H1 (cell line): Measurements from ENCODE around the gene DACT1. TPM values are rescaled to one million over a fixed set of nuclear protein-coding genes. Genes with fewer than 3 reads are reported as not detected.

Source experiments
- CTCF ChIA-PET: fragments of 300-600 bp; sonication (Branson Sonifier 250); formaldehyde crosslinking; loops from one replicate; lab custom pipeline; 2021; ENCODE audit not compliant: partially characterized antibody; lab: Charles Lee
- POLR2A ChIA-PET: fragments of 300-600 bp; sonication (Branson Sonifier 250); formaldehyde crosslinking; loops from one replicate; lab custom pipeline; 2021; ENCODE audit warnings: inconsistent platforms; ENCODE audit not compliant: partially characterized antibody; lab: Charles Lee
- DNase-seq, 2 experiments: peaks; one replicate each; pipeline versions ENCODE4 v3.0.0 to v3.0.0-alpha.2; 2010 to 2022; ENCODE audit warnings: low spot score in 2 of 2, low read depth in 1 of 2, mixed read lengths in 1 of 2
- FAIRE-seq: peaks from 2 replicates; lab custom pipeline; 2011; peaks lifted over from hg19 to GRCh38; lab: Jason Lieb, UNC
- H2AFZ ChIP-seq: 2 replicates; pipeline ENCODE4 v1.8.1; 2012; ENCODE audit warnings: low read length, inconsistent platforms
- H2AK5ac ChIP-seq: 2 replicates; pipeline ENCODE4 v1.6.1; 2013; ENCODE audit warnings: low read depth, low read length
- H2BK120ac ChIP-seq: replicated peaks from 2 replicates; pipeline ENCODE3; 2013; ENCODE audit warnings: low read depth, low read length, inconsistent platforms
- H2BK12ac ChIP-seq: 2 replicates; pipeline ENCODE4 v1.6.1; 2013; ENCODE audit warnings: low read depth, low read length
- H2BK15ac ChIP-seq: 2 replicates; pipeline ENCODE4 v1.6.1; 2013; ENCODE audit warnings: low read length
- H2BK20ac ChIP-seq: 2 replicates; pipeline ENCODE4 v1.6.1; 2013; ENCODE audit warnings: low read length
- H2BK5ac ChIP-seq: 2 replicates; pipeline ENCODE4 v1.6.1; 2013; ENCODE audit warnings: low read depth, low read length
- H3K14ac ChIP-seq: 2 replicates; pipeline ENCODE4 v1.6.1; 2013; ENCODE audit warnings: inconsistent platforms; ENCODE audit not compliant: insufficient read length
- H3K18ac ChIP-seq: 2 replicates; pipeline ENCODE4 v1.6.1; 2013; ENCODE audit warnings: low read length; ENCODE audit errors: extremely low read depth
- H3K23ac ChIP-seq: 2 replicates; pipeline ENCODE4 v1.6.1; 2013; ENCODE audit warnings: inconsistent platforms; ENCODE audit not compliant: insufficient read length
- H3K23me2 ChIP-seq: 2 replicates; pipeline ENCODE4 v1.6.1; 2013; ENCODE audit warnings: low read depth, low read length
- H3K27ac ChIP-seq: 2 replicates; pipeline ENCODE4 v1.6.1; 2011; ENCODE audit warnings: low read depth, low read length, inconsistent platforms
- H3K27me3 ChIP-seq, 4 experiments: replicated peaks in 1 of 4; 1 replicate in 1 of 4; 2 replicates in 3 of 4; pipeline versions ENCODE4 v1.6.1 to v1.8.1; 2011 to 2013; ENCODE audit warnings: low read length in 3 of 4, mild to moderate bottlenecking in 3 of 4, inconsistent platforms in 2 of 4, mixed read lengths in 2 of 4, moderate library complexity in 1 of 4; ENCODE audit not compliant: control insufficient read depth in 3 of 4, insufficient read depth in 3 of 4; ENCODE audit errors: extremely low read depth in 1 of 4
- H3K36me3 ChIP-seq, 4 experiments: 2 replicates each; pipeline versions ENCODE4 v1.6.1 to v1.8.1; 2011 to 2013; ENCODE audit warnings: mild to moderate bottlenecking in 4 of 4, low read length in 3 of 4, moderate library complexity in 2 of 4, control low read depth in 1 of 4, inconsistent platforms in 1 of 4; ENCODE audit not compliant: insufficient read depth in 4 of 4, control insufficient read depth in 2 of 4
- H3K4ac ChIP-seq: replicated peaks from 2 replicates; pipeline ENCODE3; 2013; ENCODE audit warnings: low read length, low read depth, mixed read lengths, inconsistent platforms; ENCODE audit not compliant: insufficient read length
- H3K4me1 ChIP-seq, 4 experiments: replicated peaks in 1 of 4; 1 replicate in 1 of 4; 2 replicates in 3 of 4; pipeline versions ENCODE4 v1.6.1 to v1.8.1; 2011 to 2013; ENCODE audit warnings: low read length in 3 of 4, inconsistent platforms in 2 of 4, mixed read lengths in 1 of 4; ENCODE audit not compliant: insufficient read depth in 4 of 4, control insufficient read depth in 3 of 4
- H3K4me2 ChIP-seq, 2 experiments: 2 replicates each; pipeline versions ENCODE4 v1.6.1 to v1.8.1; 2011 to 2013; ENCODE audit warnings: low read depth in 2 of 2, low read length in 2 of 2, control low read depth in 1 of 2, inconsistent platforms in 1 of 2, mild to moderate bottlenecking in 1 of 2; ENCODE audit not compliant: insufficient read depth in 1 of 2
- H3K4me3 ChIP-seq, 4 experiments: fragments of 200-600, 300-600 bp in 1 of 4; sonication (generic), shearing (Covaris generic), sonication (Bioruptor Twin) in 1 of 4; 2 replicates each; pipeline versions ENCODE4 v1.5.1 to v1.8.1; 2011 to 2016; ENCODE audit warnings: low read length in 4 of 4, low read depth in 3 of 4, control low read depth in 2 of 4, inconsistent platforms in 2 of 4, mild to moderate bottlenecking in 2 of 4, mixed read lengths in 1 of 4, moderate library complexity in 1 of 4; ENCODE audit not compliant: insufficient read depth in 2 of 4; ENCODE audit errors: extremely low read depth in 1 of 4
- H3K56ac ChIP-seq: replicated peaks from 2 replicates; pipeline ENCODE3; 2013; ENCODE audit warnings: low read depth, mild to moderate bottlenecking, mixed read lengths, low read length, inconsistent platforms; ENCODE audit not compliant: insufficient read length
- H3K79me1 ChIP-seq: 2 replicates; pipeline ENCODE4 v1.6.1; 2013; ENCODE audit warnings: low read depth, low read length, control low read depth
- H3K79me2 ChIP-seq, 2 experiments: 2 replicates each; pipeline versions ENCODE4 v1.6.1 to v1.8.1; 2012 to 2013; ENCODE audit warnings: low read length in 2 of 2, mild to moderate bottlenecking in 2 of 2, inconsistent platforms in 1 of 2; ENCODE audit not compliant: insufficient read depth in 2 of 2, control insufficient read depth in 1 of 2
- H3K9ac ChIP-seq, 4 experiments: replicated peaks in 1 of 4; 1 replicate in 1 of 4; 2 replicates in 3 of 4; pipeline versions ENCODE4 v1.6.1 to v1.8.1; 2011 to 2013; ENCODE audit warnings: low read depth in 3 of 4, low read length in 3 of 4, control low read depth in 2 of 4, mild to moderate bottlenecking in 2 of 4, moderate library complexity in 2 of 4, inconsistent platforms in 1 of 4; ENCODE audit errors: extremely low read depth in 1 of 4
- H3K9me3 ChIP-seq, 2 experiments: 2 replicates each; pipeline versions ENCODE4 v1.6.1 to v1.8.1; 2012 to 2013; ENCODE audit warnings: mild to moderate bottlenecking in 2 of 2, moderate library complexity in 2 of 2, control low read depth in 1 of 2, inconsistent platforms in 1 of 2, low read depth in 1 of 2, low read length in 1 of 2, mixed read lengths in 1 of 2; ENCODE audit not compliant: insufficient read depth in 2 of 2
- H4K20me1 ChIP-seq, 2 experiments: replicated peaks in 1 of 2; 2 replicates each; pipeline versions ENCODE3 to v1.8.1; 2011 to 2013; ENCODE audit warnings: inconsistent platforms in 2 of 2, low read length in 2 of 2, mild to moderate bottlenecking in 1 of 2; ENCODE audit not compliant: insufficient read depth in 2 of 2, control insufficient read depth in 1 of 2
- H4K5ac ChIP-seq: 2 replicates; pipeline ENCODE4 v1.6.1; 2013; ENCODE audit warnings: low read length, low read depth, mixed read lengths, inconsistent platforms; ENCODE audit not compliant: insufficient read length
- H4K8ac ChIP-seq: 2 replicates; pipeline ENCODE4 v1.8.0; 2013; ENCODE audit warnings: mild to moderate bottlenecking, moderate library complexity, low read length, inconsistent platforms; ENCODE audit not compliant: insufficient read depth; ENCODE audit errors: extremely low read depth
- H4K91ac ChIP-seq: replicated peaks from 2 replicates; pipeline ENCODE3; 2013; ENCODE audit warnings: low read length, mixed read lengths, inconsistent platforms; ENCODE audit not compliant: insufficient read length
- CHD1 ChIP-seq: IDR thresholded peaks from 2 replicates; pipeline ENCODE4 v1.6.1; 2012; ENCODE audit warnings: low read depth, low read length, improper control_type of control experiment
- NRF1 ChIP-seq: IDR thresholded peaks from 2 replicates; pipeline ENCODE4 v1.6.1; 2011; ENCODE audit warnings: mild to moderate bottlenecking, low read depth, low read length, improper control_type of control experiment
- RAD21 ChIP-seq, 2 experiments: IDR thresholded peaks in 1 of 2; conservative IDR thresholded peaks in 1 of 2; 2 replicates each; pipeline ENCODE4 v1.6.1; 2011; ENCODE audit warnings: low read depth in 2 of 2, low read length in 2 of 2, improper control_type of control experiment in 1 of 2, inconsistent platforms in 1 of 2, mild to moderate bottlenecking in 1 of 2, moderate library complexity in 1 of 2
- WGBS, 2 experiments: shearing (Covaris generic) in 1 of 2; methylation state at CpG; one replicate each; pipeline versions ENCODE4 v1.1.6 to v1.1.7; 2013 to 2015; ENCODE audit warnings: low lambda C conversion rate in 2 of 2, mixed read lengths in 2 of 2, inconsistent platforms in 1 of 2, low coverage in 1 of 2, missing lambda C conversion rate in 1 of 2; ENCODE audit not compliant: insufficient replicate concordance in 2 of 2, insufficient coverage in 1 of 2, insufficient read length in 1 of 2; ENCODE audit errors: extremely low coverage in 1 of 2, missing lambda C conversion rate in 1 of 2; 5-methylcytosine and 5-hydroxymethylcytosine counted together
- polyA plus RNA-seq, 7 experiments: library from polyadenylated mRNA; depleted of rRNA in 3 of 7; stranded (reverse) in 5 of 7; unstranded in 2 of 7; fragments of >200 nt in 5 of 7; fragments of 200-250 nt in 2 of 7; gene quantifications; 1 replicate in 5 of 7; 2 replicates in 1 of 7; 4 replicates in 1 of 7; pipeline versions ENCODE4 v1.2.1 to v1.2.3, GENCODE V29; 2011 to 2013; ENCODE audit warnings: missing spikeins in 2 of 7, mixed read lengths in 2 of 7
- total RNA-seq: library from RNA; stranded (reverse); fragmentation: NEBNext Ultra II Directional; extraction: Animal tissue kit (Norgen Biotek cat#: 25700); gene quantifications from 2 replicates; pipeline ENCODE4 v1.2.1, GENCODE V29; 2021

Gene DACT1
- total and polyA plus RNA-seq, 2 of the 8 experiments (the other 6 are each of a cell fraction or from before 2014, with no cell fraction given) = 3.2 to 29.8 TPM

DNA sequence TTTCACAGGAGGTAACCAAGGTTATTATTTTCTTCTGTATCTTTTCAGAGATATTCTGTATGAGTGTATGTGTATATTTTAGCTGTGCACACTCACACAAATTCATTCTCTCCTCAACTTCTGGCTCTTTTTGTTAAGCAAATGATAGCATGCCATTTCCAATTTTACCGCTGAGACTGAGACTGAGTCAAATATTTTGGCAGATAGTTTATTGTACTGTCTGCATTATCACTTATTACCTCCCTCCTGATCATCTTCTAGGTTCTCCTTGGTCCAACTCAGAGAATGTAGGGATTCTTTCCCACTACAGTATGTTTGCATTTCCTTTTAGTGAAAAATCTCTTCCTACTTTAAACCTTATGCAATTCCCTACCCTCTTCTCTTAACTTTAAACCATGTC lies 33.3 kb downstream of the DACT1 start:
- Histone ChIP-seq H4K20me1 (no peaks in the 10 kb centered on the region), H3K27ac (no peak overlapping the region), H3K23ac (no peak overlapping the region), H3K14ac (no peak overlapping the region), H2AFZ (no peak overlapping the region), H2BK5ac (no peak overlapping the region), H4K91ac (no peak overlapping the region), H2BK120ac (no peak overlapping the region), H3K18ac (no peak overlapping the region), H3K4me3 (no peak overlapping the region), H3K79me1 (no peaks in the 10 kb centered on the region), H3K23me2 (no peaks in the 10 kb centered on the region; the same call in 1 of the 2 replicates), H3K36me3 (no peaks in the 10 kb centered on the region), H3K9ac (no peak overlapping the region), H4K5ac (no peak overlapping the region), H3K79me2 (no peaks in the 10 kb centered on the region), H3K4me2 (no peak overlapping the region), H4K8ac (no peak overlapping the region), H3K4ac (no peak overlapping the region), H2BK15ac (no peak overlapping the region), H3K56ac (no peak overlapping the region), H3K4me1 (no peaks in the 10 kb centered on the region; a peak in 1 of 7 replicates), H3K9me3 (no peaks in the 10 kb centered on the region), H3K27me3 (no peaks in the 10 kb centered on the region), H2BK12ac (no peak overlapping the region), H2AK5ac (no peak overlapping the region), H2BK20ac (no peak overlapping the region)
- DNase-seq = no peak
- 86% methylated on average over 1 of the region's 1 CpG; no CpG with 5 or more reads in 1 of the 2 experiments for WGBS, 2 experiments
- POLR2A ChIA-PET = interaction anchor here (0.6 kb wide), 2 partner anchors 124 to 863 kb away, joined by 3 read pairs; no protein-coding TSS in a partner anchor
- CTCF ChIA-PET = no interaction called here
- TF ChIP-seq NRF1 = no peak
- no peak for TF ChIP-seq CHD1
- no peak for TF ChIP-seq RAD21 (IDR thresholded peaks at IDR 0.05 in 1 of 2, conservative IDR thresholded peaks at IDR 0.05 in 1 of 2; ENCODE audit: low read depth in 2 of 2, low read length in 2 of 2)
- FAIRE-seq = no peak
